ENCODE data around the gene LOC128125822.
"Not testable (repeated sequence)": the region's sequence is repeated elsewhere in the genome, so short reads cannot be mapped to it uniquely, and the experiment has no call there.

The LOC128125822 gene

GRCh38 chr6:63572044-63572746, at the start of gene LOC128125822, which contains the start of gene PTP4A1:
TSS of gene LOC128125822 (plus strand) at chr6:63572480.
TSS of gene PTP4A1 (plus strand) at chr6:63572480. CDS start at chr6:63576881, 4,401 bp downstream.
- Histone ChIP-seq H3K27me3 (no peaks in the 10 kb centered on the region), H3K9me3 (no peaks in the 10 kb centered on the region), H3K4me3 (peak within 1 kb of the TSS; percentile 95 to 99), H3K36me3 (peaks cover 9% of the 10 kb centered on the region), H3K4me1 (peaks cover 0 to 11% of the 10 kb centered on the region in 2 donors), H3K27ac (peak within 1 kb of the TSS; percentile 99 to 100)
- TF ChIP-seq CTCF (IDR thresholded peaks at IDR 0.05), result no peak
- DNase-seq (ENCODE audit: low spot score), result peak; percentile 98

GRCh38 chr6:63522911-63523287, 49.4 kb upstream of the LOC128125822 start:
- not testable (repeated sequence) for H3K27me3 ChIP-seq; H3K4me1 ChIP-seq; H3K36me3 ChIP-seq; H3K27ac ChIP-seq; DNase-seq (ENCODE audit: low spot score); H3K9me3 ChIP-seq; H3K4me3 ChIP-seq

GRCh38 chr6:63523630-63524029, 48.6 kb upstream of the LOC128125822 start:
- Histone ChIP-seq H3K27ac (no peak overlapping the region), H3K4me1 (no peaks in the 10 kb centered on the region), H3K9me3 (no peaks in the 10 kb centered on the region), H3K36me3 (no peaks in the 10 kb centered on the region), H3K27me3 (no peaks in the 10 kb centered on the region), H3K4me3 (no peak overlapping the region)
- no peak for DNase-seq (ENCODE audit: low spot score)
- TF ChIP-seq CTCF (IDR thresholded peaks at IDR 0.05), result no peak

- no peak overlapping the region for H3K4me3 ChIP-seq
- no peak for DNase-seq (ENCODE audit: low spot score)
- no peak for TF ChIP-seq CTCF (IDR thresholded peaks at IDR 0.05)
- H3K9me3 ChIP-seq, result no peaks in the 10 kb centered on the region
- H3K4me1 ChIP-seq, result no peaks in the 10 kb centered on the region
- no peak overlapping the region for H3K27ac ChIP-seq
- H3K36me3 ChIP-seq, result no peaks in the 10 kb centered on the region
- H3K27me3 ChIP-seq, result no peaks in the 10 kb centered on the region
Observed at GRCh38 chr6:63525186-63525878, 46.9 kb upstream of the LOC128125822 start.

- no peak overlapping the region for H3K27ac ChIP-seq
- no peak overlapping the region for H3K4me3 ChIP-seq
- no peaks in the 10 kb centered on the region for H3K4me1 ChIP-seq
- no peaks in the 10 kb centered on the region for H3K36me3 ChIP-seq
- TF ChIP-seq CTCF (IDR thresholded peaks at IDR 0.05), result no peak
- H3K9me3 ChIP-seq, result no peaks in the 10 kb centered on the region
- no peak for DNase-seq (ENCODE audit: low spot score)
- no peaks in the 10 kb centered on the region for H3K27me3 ChIP-seq
Observed at GRCh38 chr6:63526931-63527330, 45.3 kb upstream of the LOC128125822 start.

- H3K4me1 ChIP-seq, result no peaks in the 10 kb centered on the region
- no peak for DNase-seq (ENCODE audit: low spot score)
- no peak for TF ChIP-seq CTCF (IDR thresholded peaks at IDR 0.05)
- H3K4me3 ChIP-seq, result no peak overlapping the region
- no peaks in the 10 kb centered on the region for H3K36me3 ChIP-seq
- H3K27ac ChIP-seq, result no peak overlapping the region
- no peaks in the 10 kb centered on the region for H3K27me3 ChIP-seq
- H3K9me3 ChIP-seq, result no peaks in the 10 kb centered on the region
Observed at GRCh38 chr6:63527658-63528514, 44.4 kb upstream of the LOC128125822 start.
